Measurements from ENCODE around the gene VAMP2. TPM values are rescaled to one million over a fixed set of nuclear protein-coding genes. Genes with fewer than 3 reads are reported as not detected.

VAMP2 gene
- polyA plus RNA-seq, 2 of the 4 experiments (the other 2 are of a cell fraction), result 19.2 to 21.7 TPM

- TF ChIP-seq RCOR1 (IDR thresholded peaks at IDR 0.05; ENCODE audit: low read depth, low read length), result no peak
- TF ChIP-seq TFCP2L1 (CRISPR knock-in tag; IDR thresholded peaks at IDR 0.05), result peak; percentile 80
- no peak for TF ChIP-seq MAFK (IDR thresholded peaks at IDR 0.05; ENCODE audit: partially characterized antibody)
- no peak for TF ChIP-seq CHD4 (IDR thresholded peaks at IDR 0.05; ENCODE audit: borderline replicate concordance)
- no peak for TF ChIP-seq MYC (IDR thresholded peaks at IDR 0.05; ENCODE audit: borderline replicate concordance, low read length)
Observed at GRCh38 chr17:8176197-8176940, 13.6 kb upstream of the VAMP2 start, which contains the start of gene TMEM107 (continued).

- Histone ChIP-seq H3K9me3 (no peaks in the 10 kb centered on the region), H3K4me2 (peak overlapping the region; percentile 98), H3K4me1 (peaks cover 34% of the 10 kb centered on the region), H3K4me3 (peak overlapping the region; percentile 55), H3K27ac (peak overlapping the region; percentile 91 to 95)
- DNase-seq (ENCODE audit: low read depth in 1 of 2, low spot score in 1 of 2) (peak in 1 of 2 experiments; percentile 39), ATAC-seq (peak; percentile 8 to 33), FAIRE-seq (no peak)
- WGBS (ENCODE audit: missing lambda C conversion rate), result 10% methylated on average over 11 of the region's 11 CpGs
- ChIA-PET CTCF (interaction anchor here (1.1 to 2.0 kb wide), 6 partner anchors 10 to 54 kb away, joined by 3 to 14 read pairs (median 4); no protein-coding TSS in a partner anchor), POLR2A (interaction anchor here (0.6 to 1.6 kb wide), 4 partner anchors 10 to 38 kb away, joined by 3 to 7 read pairs (median 6); partner anchors contain the start of gene BORCS6)
- TF ChIP-seq NR3C1 (IDR thresholded peaks at IDR 0.05), result no peak
- no peak for TF ChIP-seq RCOR1 (IDR thresholded peaks at IDR 0.05; ENCODE audit: low read depth, low read length)
- no peak for TF ChIP-seq POLR2A (IDR thresholded peaks at IDR 0.05; ENCODE audit: low read length)
- TF ChIP-seq HDAC2 (IDR thresholded peaks at IDR 0.05), result no peak
Observed at GRCh38 chr17:8175795-8176196, 13.0 kb upstream of the VAMP2 start.

- peak overlapping the region; percentile 86 to 88 for H3K27ac ChIP-seq
- H3K9me3 ChIP-seq, result no peaks in the 10 kb centered on the region
- H3K4me2 ChIP-seq, result peak overlapping the region; percentile 88
- ChIA-PET CTCF (interaction anchor here (0.6 to 3.1 kb wide), 8 partner anchors 11 to 613 kb away, joined by 3 to 11 read pairs (median 4); partner anchors contain the start of genes KRABD2 and VAMP2), POLR2A (interaction anchor here (0.6 to 2.1 kb wide), 34 partner anchors 10 to 488 kb away, joined by 3 to 45 read pairs (median 10); partner anchors contain the start of genes ALOXE3, AURKB, BORCS6 and CTC1)
- 3% methylated on average over 14 of the region's 14 CpGs for WGBS (ENCODE audit: missing lambda C conversion rate)
- FAIRE-seq (no peak), DNase-seq (ENCODE audit: low read depth in 1 of 2, low spot score in 1 of 2) (peak in 1 of 2 experiments; percentile 59), ATAC-seq (peak; percentile 10 to 13; a peak in 3 of 6 replicates)
- H3K4me1 ChIP-seq, result peaks cover 34% of the 10 kb centered on the region
- H3K4me3 ChIP-seq, result peak overlapping the region; percentile 41
- TF ChIP-seq HOXB13 (CRISPR knock-in tag; IDR thresholded peaks at IDR 0.05; ENCODE audit: low read depth) (no peak), RFX5 (IDR thresholded peaks at IDR 0.05) (no peak), HEYL (CRISPR knock-in tag; IDR thresholded peaks at IDR 0.05) (no peak), CHD4 (IDR thresholded peaks at IDR 0.05; ENCODE audit: borderline replicate concordance) (no peak), ZNF302 (CRISPR knock-in tag; IDR thresholded peaks at IDR 0.05) (no peak), MAX (IDR thresholded peaks at IDR 0.05) (no peak), CTCF (IDR thresholded peaks at IDR 0.05) (no peak), FOSL2 (IDR thresholded peaks at IDR 0.05) (no peak), FOSL2 (CRISPR knock-in tag; IDR thresholded peaks at IDR 0.05) (no peak)
Observed at GRCh38 chr17:8173871-8174322, 11.1 kb upstream of the VAMP2 start.

GRCh38 chr17:8173056-8173870 lies 10.5 kb upstream of the VAMP2 start:
- Histone ChIP-seq H3K4me3 (peak overlapping the region; percentile 41), H3K4me1 (peaks cover 34% of the 10 kb centered on the region), H3K9me3 (no peaks in the 10 kb centered on the region), H3K4me2 (peak overlapping the region; percentile 88), H3K27ac (peak overlapping the region; percentile 86 to 88)
- WGBS (ENCODE audit: missing lambda C conversion rate), result 1% methylated on average over 23 of the region's 23 CpGs
- DNase-seq (ENCODE audit: low read depth in 1 of 2, low spot score in 1 of 2) (peak; percentile 89 to 100), FAIRE-seq (peak; percentile 94), ATAC-seq (peak; percentile 77 to 85)
- ChIA-PET POLR2A (interaction anchor here (0.6 to 2.1 kb wide), 39 partner anchors 9 to 487 kb away, joined by 3 to 45 read pairs (median 8); partner anchors contain the start of genes ALOXE3, AURKB, BORCS6 and CTC1), CTCF (interaction anchor here (0.6 to 3.1 kb wide), 9 partner anchors 10 to 613 kb away, joined by 3 to 11 read pairs (median 4); partner anchors contain the start of genes KRABD2 and VAMP2)
- TF ChIP-seq ZFP36 (IDR thresholded peaks at IDR 0.05; ENCODE audit: borderline replicate concordance, partially characterized antibody) (peak; percentile 68), KDM5A (IDR thresholded peaks at IDR 0.05) (no peak), USF2 (IDR thresholded peaks at IDR 0.05) (no peak), RARB (CRISPR knock-in tag; IDR thresholded peaks at IDR 0.05) (peak; percentile 100), CEBPB (IDR thresholded peaks at IDR 0.05) (peak; percentile 81 to 97), HOXA7 (CRISPR knock-in tag; IDR thresholded peaks at IDR 0.05) (peak; percentile 100), MAZ (IDR thresholded peaks at IDR 0.05; ENCODE audit: borderline replicate concordance, low read depth, low read length) (peak; percentile 98), JUN (IDR thresholded peaks at IDR 0.05) (peak; percentile 100), ZNF302 (CRISPR knock-in tag; IDR thresholded peaks at IDR 0.05) (no peak), MAX (IDR thresholded peaks at IDR 0.05) (peak; percentile 88), ESRRA (IDR thresholded peaks at IDR 0.05; ENCODE audit: borderline replicate concordance, low read length) (peak; percentile 66; the same call in 1 of the 2 replicates), BHLHE40 (IDR thresholded peaks at IDR 0.05; ENCODE audit: low read depth, low read length) (peak; percentile 91), PHF8 (IDR thresholded peaks at IDR 0.05; ENCODE audit: borderline replicate concordance, low read depth) (no peak)
